WTC11 (cell line): ENCODE data around the gene NHS. TPM values are rescaled to one million over a fixed set of nuclear protein-coding genes. Genes with fewer than 3 reads are reported as not detected.

ENCODE experiments used
- ATAC-seq: fragments of 200-7000 bp; cut with Tn5 transposase; 2 replicates; pipeline ENCODE4 v1.10.0; 2021; ENCODE audit warnings: mild to moderate bottlenecking, moderate library complexity
- CTCF ChIA-PET: fragments of 300-600 bp; sonication (Branson Sonifier 250); formaldehyde crosslinking; loops from one replicate; lab custom pipeline; 2021; ENCODE audit warnings: antibody characterized with exemption; lab: Charles Lee
- POLR2A ChIA-PET: fragments of 350-600 bp; sonication (Branson Sonifier 250); formaldehyde crosslinking; loops from one replicate; lab custom pipeline; 2021; ENCODE audit warnings: antibody characterized with exemption; lab: Charles Lee
- DNase-seq: peaks from one replicate; pipeline ENCODE4 v3.0.0; 2021; ENCODE audit warnings: low spot score
- H3K27ac Mint-ChIP-seq: 2 replicates; pipeline ENCODE4 v1.8.0; 2021; ENCODE audit warnings: mixed read lengths
- H3K27me3 Mint-ChIP-seq: 2 replicates; pipeline ENCODE4 v1.8.0; 2021; ENCODE audit warnings: low read depth, mild to moderate bottlenecking, moderate library complexity, mixed read lengths
- H3K36me3 Mint-ChIP-seq: 2 replicates; pipeline ENCODE4 v1.8.0; 2021; ENCODE audit warnings: mixed read lengths
- H3K4me1 Mint-ChIP-seq: 2 replicates; pipeline ENCODE4 v1.8.0; 2022; ENCODE audit warnings: mixed read lengths
- H3K4me3 Mint-ChIP-seq: 2 replicates; pipeline ENCODE4 v1.8.0; 2021; ENCODE audit warnings: mild to moderate bottlenecking, moderate library complexity, mixed read lengths
- H3K9me3 Mint-ChIP-seq: 2 replicates; pipeline ENCODE4 v1.8.0; 2021; ENCODE audit warnings: mixed read lengths
- CBFB ChIP-seq: sonication (generic); formaldehyde crosslinking; IDR thresholded peaks from 2 replicates; pipeline ENCODE4 v1.8.1; 2022; ENCODE audit warnings: mild to moderate bottlenecking, low read depth, missing genetic modification reagents
- CTCF ChIP-seq: fragments of 200-600 bp; IDR thresholded peaks from 2 replicates; pipeline ENCODE4 v1.8.0; 2022; ENCODE audit warnings: antibody characterized with exemption
- E2F1 ChIP-seq: sonication (generic); formaldehyde crosslinking; IDR thresholded peaks from 2 replicates; pipeline ENCODE4 v1.8.0; 2022; ENCODE audit warnings: mild to moderate bottlenecking, missing genetic modification reagents
- ELF4 ChIP-seq: sonication (generic); formaldehyde crosslinking; IDR thresholded peaks from 2 replicates; pipeline ENCODE4 v1.8.1; 2022; ENCODE audit warnings: low read depth, mild to moderate bottlenecking, moderate library complexity, missing genetic modification reagents
- ETV6 ChIP-seq: sonication (generic); formaldehyde crosslinking; IDR thresholded peaks from 2 replicates; pipeline ENCODE4 v1.8.1; 2022; ENCODE audit warnings: mild to moderate bottlenecking, missing genetic modification reagents
- FOXP1 ChIP-seq: sonication (generic); formaldehyde crosslinking; IDR thresholded peaks from 2 replicates; pipeline ENCODE4 v1.8.0; 2022; ENCODE audit warnings: missing genetic modification reagents, mild to moderate bottlenecking, moderate library complexity, borderline replicate concordance
- FOXP4 ChIP-seq: sonication (generic); formaldehyde crosslinking; IDR thresholded peaks from 2 replicates; pipeline ENCODE4 v1.8.0; 2022; ENCODE audit warnings: mild to moderate bottlenecking, missing genetic modification reagents
- HMGA2 ChIP-seq: fragments of 250-450 bp; sonication (Bioruptor Pico); IDR thresholded peaks from 2 replicates; pipeline ENCODE4 v1.4.0; 2021; ENCODE audit warnings: mild to moderate bottlenecking, moderate library complexity
- IRF2 ChIP-seq: sonication (generic); formaldehyde crosslinking; IDR thresholded peaks from 2 replicates; pipeline ENCODE4 v1.8.0; 2022; ENCODE audit warnings: low read depth, missing genetic modification reagents, borderline replicate concordance
- JAZF1 ChIP-seq: fragments of 250-450 bp; sonication (Bioruptor Pico); IDR thresholded peaks from 2 replicates; pipeline ENCODE4 v1.9.0; 2021; ENCODE audit warnings: moderate library complexity, mild to moderate bottlenecking, inconsistent platforms
- JUN ChIP-seq: sonication (generic); formaldehyde crosslinking; IDR thresholded peaks from 2 replicates; pipeline ENCODE4 v1.8.0; 2023; ENCODE audit warnings: mild to moderate bottlenecking, missing genetic modification reagents
- KAT7 ChIP-seq: sonication (generic); formaldehyde crosslinking; IDR thresholded peaks from 2 replicates; pipeline ENCODE4 v1.8.1; 2023; ENCODE audit warnings: missing genetic modification reagents, mild to moderate bottlenecking, borderline replicate concordance
- NFATC4 ChIP-seq: fragments of 250-450 bp; sonication (Bioruptor Pico); IDR thresholded peaks from 2 replicates; pipeline ENCODE4 v1.9.0; 2021; ENCODE audit warnings: mild to moderate bottlenecking
- NFE2L1 ChIP-seq: sonication (generic); formaldehyde crosslinking; IDR thresholded peaks from 2 replicates; pipeline ENCODE4 v1.8.1; 2023; ENCODE audit warnings: missing genetic modification reagents
- NR1H2 ChIP-seq: sonication (generic); formaldehyde crosslinking; IDR thresholded peaks from 2 replicates; pipeline ENCODE4 v1.9.0; 2021; ENCODE audit warnings: mild to moderate bottlenecking, moderate library complexity, missing genetic modification reagents
- NR2C2 ChIP-seq: sonication (generic); formaldehyde crosslinking; IDR thresholded peaks from 2 replicates; pipeline ENCODE4 v1.8.0; 2022; ENCODE audit warnings: mild to moderate bottlenecking, missing genetic modification reagents
- NR3C1 ChIP-seq: sonication (generic); formaldehyde crosslinking; conservative IDR thresholded peaks from 2 replicates; pipeline ENCODE4 v1.8.1; 2023; ENCODE audit warnings: low read depth, mild to moderate bottlenecking, missing genetic modification reagents
- RORB ChIP-seq: fragments of 250-450 bp; sonication (Bioruptor Pico); IDR thresholded peaks from 2 replicates; pipeline ENCODE4 v1.9.0; 2021; ENCODE audit warnings: mild to moderate bottlenecking
- SP1 ChIP-seq: sonication (generic); formaldehyde crosslinking; conservative IDR thresholded peaks from 2 replicates; pipeline ENCODE4 v1.8.1; 2022; ENCODE audit warnings: missing genetic modification reagents
- STAT6 ChIP-seq: sonication (generic); formaldehyde crosslinking; conservative IDR thresholded peaks from 2 replicates; pipeline ENCODE4 v1.8.1; 2023; ENCODE audit warnings: mild to moderate bottlenecking, low read depth, missing genetic modification reagents, moderate library complexity
- TCF7 ChIP-seq: sonication (generic); formaldehyde crosslinking; IDR thresholded peaks from 2 replicates; pipeline ENCODE4 v1.8.0; 2022; ENCODE audit warnings: mild to moderate bottlenecking, low read depth, missing genetic modification reagents, moderate library complexity
- TP53 ChIP-seq: sonication (generic); formaldehyde crosslinking; IDR thresholded peaks from 2 replicates; pipeline ENCODE4 v1.8.1; 2023; ENCODE audit warnings: mild to moderate bottlenecking, missing genetic modification reagents
- ZMAT4 ChIP-seq: fragments of 250-450 bp; sonication (Bioruptor Pico); IDR thresholded peaks from 2 replicates; pipeline ENCODE4 v1.9.0; 2021; ENCODE audit warnings: mild to moderate bottlenecking
- ZNF416 ChIP-seq: fragments of 250-450 bp; sonication (Bioruptor Pico); IDR thresholded peaks from 2 replicates; pipeline ENCODE4 v1.9.0; 2021; ENCODE audit warnings: mild to moderate bottlenecking, inconsistent platforms
- ZSCAN18 ChIP-seq: fragments of 250-450 bp; sonication (Bioruptor Pico); IDR thresholded peaks from 2 replicates; pipeline ENCODE4 v2.1.2; 2022; ENCODE audit warnings: mild to moderate bottlenecking, moderate library complexity
- total RNA-seq: library from RNA; stranded (reverse); gene quantifications from 3 replicates; pipeline ENCODE4 v1.2.3, GENCODE V29; 2021

The NHS gene
- total RNA-seq, 1 experiment from 2014 or later = 5.8 TPM

DNA sequence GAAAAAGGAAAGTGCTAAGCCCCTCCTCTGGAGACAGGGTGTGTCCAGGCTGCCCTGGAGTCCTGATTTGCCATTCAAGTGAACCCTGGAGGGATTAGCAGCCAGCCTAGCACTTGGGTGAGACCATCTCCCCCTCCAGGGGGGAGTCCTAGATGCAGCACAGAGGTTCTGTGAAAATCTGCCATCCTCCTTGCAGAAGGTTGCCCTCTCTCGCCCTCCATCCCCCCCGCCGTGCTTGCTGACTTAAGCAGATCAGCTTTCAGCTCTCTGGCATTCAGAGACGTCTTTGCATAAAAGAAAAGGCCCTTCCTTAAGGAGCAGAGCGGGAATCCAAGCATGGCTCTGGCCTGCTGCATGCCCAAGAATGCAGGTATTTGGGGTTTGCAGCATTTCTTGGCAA, 260.2 kb downstream of the NHS start:
- ChIA-PET POLR2A (no interaction called here), CTCF (interaction anchor here (1.3 kb wide), 1 partner anchor 22 kb away, joined by 4 read pairs; no protein-coding TSS in a partner anchor)
- peak; percentile 77 for DNase-seq
- Mint-ChIP-seq H3K4me1 (peaks cover 36% of the 10 kb centered on the region), H3K27ac (no peak overlapping the region), H3K36me3 (no peaks in the 10 kb centered on the region), H3K9me3 (no peaks in the 10 kb centered on the region), H3K4me3 (peak overlapping the region; percentile 44), H3K27me3 (no peaks in the 10 kb centered on the region; the same call in 1 of the 2 replicates)
- ATAC-seq = peak; percentile 95
- TF ChIP-seq HMGA2 (CRISPR knock-in tag) (no peak), SP1 (CRISPR knock-in tag) (0 out of 2 replicates have a peak, but pooled peaks have one; percentile 26)

- Mint-ChIP-seq H3K27me3 (no peaks in the 10 kb centered on the region; the same call in 1 of the 2 replicates), H3K9me3 (no peaks in the 10 kb centered on the region), H3K4me3 (no peak overlapping the region), H3K27ac (no peak overlapping the region), H3K36me3 (no peaks in the 10 kb centered on the region), H3K4me1 (peaks cover 42% of the 10 kb centered on the region)
- TF ChIP-seq ELF4 (CRISPR knock-in tag) (no peak), ZNF416 (CRISPR knock-in tag) (no peak), NFE2L1 (no peak), JAZF1 (no peak), STAT6 (CRISPR knock-in tag) (no peak), CBFB (no peak), TCF7 (CRISPR knock-in tag) (no peak), NR2C2 (no peak), E2F1 (CRISPR knock-in tag) (no peak), KAT7 (CRISPR knock-in tag) (no peak), NR1H2 (CRISPR knock-in tag) (no peak), ZMAT4 (CRISPR knock-in tag) (no peak), JUN (CRISPR knock-in tag) (no peak)
- no peak for ATAC-seq
- CTCF ChIA-PET = no interaction called here
- DNase-seq = no peak
- POLR2A ChIA-PET = no interaction called here
These were observed 262.2 kb downstream of the NHS start for GRCh38 chrX:17637235-17637634.

DNA sequence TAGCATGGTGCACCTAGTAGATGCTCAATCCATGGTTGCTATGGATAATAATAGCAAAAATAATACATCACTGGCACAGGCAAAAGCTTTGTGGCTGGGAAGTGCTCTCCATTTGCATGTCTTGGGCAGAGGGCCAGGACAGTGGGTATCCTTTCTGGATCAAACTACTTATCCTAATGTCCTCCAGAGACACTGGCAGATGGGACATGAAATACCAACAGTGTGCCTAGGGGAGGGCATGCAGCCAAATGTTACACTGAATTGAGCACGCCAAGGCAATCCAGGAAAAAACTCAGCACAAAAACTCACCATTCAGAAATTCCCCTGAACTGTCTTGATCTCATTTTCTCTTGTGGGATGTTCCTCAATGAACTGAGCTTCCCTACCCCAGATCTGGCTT, 263.7 kb downstream of the NHS start:
- peaks cover 41% of the 10 kb centered on the region for H3K4me1 Mint-ChIP-seq
- ChIA-PET POLR2A (no interaction called here), CTCF (no interaction called here)
- H3K4me3 Mint-ChIP-seq = no peak overlapping the region
- no peaks in the 10 kb centered on the region for H3K36me3 Mint-ChIP-seq
- H3K27me3 Mint-ChIP-seq = no peaks in the 10 kb centered on the region; the same call in 1 of the 2 replicates
- no peaks in the 10 kb centered on the region for H3K9me3 Mint-ChIP-seq
- DNase-seq = no peak
- no peak for TF ChIP-seq FOXP4 (CRISPR knock-in tag)
- TF ChIP-seq CTCF = no peak
- TF ChIP-seq JAZF1 = no peak
- no peak for TF ChIP-seq FOXP1
- TF ChIP-seq RORB (CRISPR knock-in tag) = no peak
- no peak for TF ChIP-seq TP53 (CRISPR knock-in tag)
- TF ChIP-seq JUN (CRISPR knock-in tag) = no peak
- TF ChIP-seq IRF2 = no peak
- no peak for TF ChIP-seq NR3C1 (CRISPR knock-in tag)
- TF ChIP-seq ZNF416 (CRISPR knock-in tag) = no peak
- no peak for TF ChIP-seq NFATC4 (CRISPR knock-in tag)
- TF ChIP-seq ETV6 (CRISPR knock-in tag) = no peak
- TF ChIP-seq ZSCAN18 = no peak
- no peak overlapping the region for H3K27ac Mint-ChIP-seq
- ATAC-seq = no peak
